ENCODE data around the gene SSTR5.

DNA sequence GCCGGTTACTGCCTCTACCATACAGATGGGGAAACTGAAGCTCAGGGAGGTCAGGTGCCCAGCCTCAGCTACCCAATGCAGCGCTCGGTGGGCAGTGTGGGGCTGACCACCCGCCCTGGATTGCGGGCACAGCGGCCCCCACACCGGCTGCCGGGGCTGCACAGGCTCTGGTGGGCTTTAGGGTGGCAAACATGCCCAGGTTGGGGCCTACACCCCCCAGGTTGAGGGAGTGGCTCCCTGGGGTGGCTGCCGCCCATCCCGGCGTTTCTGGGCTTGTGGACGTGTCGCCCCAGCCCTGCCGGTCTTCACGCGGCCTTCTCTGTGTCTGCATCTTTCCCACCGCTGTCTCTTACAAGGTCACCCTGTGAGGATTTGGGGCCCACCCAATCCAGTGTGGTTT is 40.9 kb upstream of the SSTR5 start:
- TF ChIP-seq, protein P1, sequence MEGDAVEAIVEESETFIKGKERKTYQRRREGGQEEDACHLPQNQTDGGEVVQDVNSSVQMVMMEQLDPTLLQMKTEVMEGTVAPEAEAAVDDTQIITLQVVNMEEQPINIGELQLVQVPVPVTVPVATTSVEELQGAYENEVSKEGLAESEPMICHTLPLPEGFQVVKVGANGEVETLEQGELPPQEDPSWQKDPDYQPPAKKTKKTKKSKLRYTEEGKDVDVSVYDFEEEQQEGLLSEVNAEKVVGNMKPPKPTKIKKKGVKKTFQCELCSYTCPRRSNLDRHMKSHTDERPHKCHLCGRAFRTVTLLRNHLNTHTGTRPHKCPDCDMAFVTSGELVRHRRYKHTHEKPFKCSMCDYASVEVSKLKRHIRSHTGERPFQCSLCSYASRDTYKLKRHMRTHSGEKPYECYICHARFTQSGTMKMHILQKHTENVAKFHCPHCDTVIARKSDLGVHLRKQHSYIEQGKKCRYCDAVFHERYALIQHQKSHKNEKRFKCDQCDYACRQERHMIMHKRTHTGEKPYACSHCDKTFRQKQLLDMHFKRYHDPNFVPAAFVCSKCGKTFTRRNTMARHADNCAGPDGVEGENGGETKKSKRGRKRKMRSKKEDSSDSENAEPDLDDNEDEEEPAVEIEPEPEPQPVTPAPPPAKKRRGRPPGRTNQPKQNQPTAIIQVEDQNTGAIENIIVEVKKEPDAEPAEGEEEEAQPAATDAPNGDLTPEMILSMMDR (IDR thresholded peaks at IDR 0.05; ENCODE audit: borderline replicate concordance, extremely low read depth, low read length, poor library complexity, severe bottlenecking) = no peak
- TF ChIP-seq EZH2 (IDR thresholded peaks at IDR 0.05; ENCODE audit: borderline replicate concordance, low read depth, low read length, severe bottlenecking) = no peak

Measured in DND-41 (cell line).